BJ (cell line): ENCODE data around the gene TM9SF3. TPM values are rescaled to one million over a fixed set of nuclear protein-coding genes. Genes with fewer than 3 reads are reported as not detected.

Source experiments
- CTCF ChIA-PET: fragments of 350-600 bp; formaldehyde crosslinking; extraction: SDS; loops from one replicate; lab custom pipeline; 2021; ENCODE audit warnings: antibody characterized with exemption, inconsistent platforms; lab: Yijun Ruan, JAX
- POLR2A ChIA-PET: fragments of 300-600 bp; sonication (Branson Sonifier 250); formaldehyde crosslinking; extraction: SDS; loops from one replicate; lab custom pipeline; 2021; ENCODE audit warnings: antibody characterized with exemption; lab: Charles Lee
- DNase-seq: peaks from one replicate; pipeline ENCODE4 v3.0.0-alpha.2; 2011; ENCODE audit warnings: low read depth
- H3K27me3 ChIP-seq: 2 replicates; pipeline ENCODE4 v1.6.0; 2011; ENCODE audit warnings: low read length; ENCODE audit not compliant: control insufficient read depth, insufficient read depth
- H3K36me3 ChIP-seq: 2 replicates; pipeline ENCODE4 v1.5.1; 2011; ENCODE audit warnings: low read length; ENCODE audit not compliant: control insufficient read depth, insufficient read depth
- H3K4me3 ChIP-seq: 2 replicates; pipeline ENCODE4 v1.5.1; 2011; ENCODE audit warnings: low read depth, mild to moderate bottlenecking, control low read depth, low read length
- polyA plus RNA-seq: library from polyadenylated mRNA; depleted of rRNA; stranded (reverse); fragments of >200 nt; gene quantifications from 2 replicates; pipeline ENCODE4 v1.2.3, GENCODE V29; 2011
- TF ChIP-seq, protein P1 (sequence below): IDR thresholded peaks from 2 replicates; pipeline ENCODE4 v1.5.1; 2011; ENCODE audit warnings: low read depth, mild to moderate bottlenecking, control low read depth, inconsistent platforms, low read length, moderate library complexity; ENCODE audit not compliant: insufficient read depth

TM9SF3 gene
- polyA plus RNA-seq, 1 experiment = 27.0 TPM

DNA sequence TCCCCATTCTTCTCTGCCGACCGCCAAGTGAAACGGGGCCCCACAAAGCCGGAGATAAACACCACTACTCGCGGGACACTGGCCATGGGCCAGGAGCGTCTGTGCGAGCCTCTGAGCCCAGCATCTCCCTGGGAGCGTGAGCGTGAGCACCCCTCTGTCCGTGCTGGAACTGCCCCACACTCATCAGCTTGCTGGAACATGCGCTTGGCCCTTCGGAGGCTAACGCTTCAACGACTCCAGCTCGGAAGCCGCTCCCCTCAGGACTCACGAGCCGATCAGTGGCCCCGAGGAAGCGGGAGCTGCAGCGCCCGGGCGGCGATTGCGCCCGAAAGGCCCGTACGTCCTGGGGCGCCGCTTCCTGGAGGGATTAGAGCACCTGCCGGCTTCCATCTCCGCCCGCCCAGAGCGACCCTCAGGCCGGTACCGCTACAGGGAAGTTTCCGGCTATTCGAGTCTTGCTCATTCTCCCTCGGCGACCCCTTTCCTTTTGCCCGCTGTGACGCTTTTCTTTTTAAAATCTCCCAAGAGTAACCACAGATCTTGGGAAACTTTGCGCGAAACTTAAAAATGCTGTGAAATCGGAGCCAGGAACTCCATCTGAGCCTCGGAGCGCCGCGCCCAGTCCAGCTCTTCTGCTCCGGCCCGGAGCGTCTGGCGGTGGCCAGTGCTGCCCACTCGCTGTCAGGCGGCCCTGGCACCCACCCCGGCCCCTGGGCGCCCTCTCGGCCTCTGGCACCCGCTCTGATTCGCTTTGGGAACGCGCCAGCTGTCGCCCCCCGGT is 74.1 kb downstream of the TM9SF3 start:
- no peaks in the 10 kb centered on the region for H3K36me3 ChIP-seq
- no peak for DNase-seq
- TF ChIP-seq, protein P1, sequence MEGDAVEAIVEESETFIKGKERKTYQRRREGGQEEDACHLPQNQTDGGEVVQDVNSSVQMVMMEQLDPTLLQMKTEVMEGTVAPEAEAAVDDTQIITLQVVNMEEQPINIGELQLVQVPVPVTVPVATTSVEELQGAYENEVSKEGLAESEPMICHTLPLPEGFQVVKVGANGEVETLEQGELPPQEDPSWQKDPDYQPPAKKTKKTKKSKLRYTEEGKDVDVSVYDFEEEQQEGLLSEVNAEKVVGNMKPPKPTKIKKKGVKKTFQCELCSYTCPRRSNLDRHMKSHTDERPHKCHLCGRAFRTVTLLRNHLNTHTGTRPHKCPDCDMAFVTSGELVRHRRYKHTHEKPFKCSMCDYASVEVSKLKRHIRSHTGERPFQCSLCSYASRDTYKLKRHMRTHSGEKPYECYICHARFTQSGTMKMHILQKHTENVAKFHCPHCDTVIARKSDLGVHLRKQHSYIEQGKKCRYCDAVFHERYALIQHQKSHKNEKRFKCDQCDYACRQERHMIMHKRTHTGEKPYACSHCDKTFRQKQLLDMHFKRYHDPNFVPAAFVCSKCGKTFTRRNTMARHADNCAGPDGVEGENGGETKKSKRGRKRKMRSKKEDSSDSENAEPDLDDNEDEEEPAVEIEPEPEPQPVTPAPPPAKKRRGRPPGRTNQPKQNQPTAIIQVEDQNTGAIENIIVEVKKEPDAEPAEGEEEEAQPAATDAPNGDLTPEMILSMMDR = no peak
- H3K27me3 ChIP-seq = peaks cover 4% of the 10 kb centered on the region; the same call in 1 of the 2 replicates
- ChIA-PET CTCF (interaction anchor here (0.8 to 4.2 kb wide), 11 partner anchors 11 to 142 kb away, joined by 3 to 38 read pairs (median 4); no protein-coding TSS in a partner anchor), POLR2A (interaction anchor here (0.6 kb wide), 1 partner anchor 397 kb away, joined by 3 read pairs; no protein-coding TSS in a partner anchor)
- H3K4me3 ChIP-seq = peak overlapping the region; percentile 46

DNA sequence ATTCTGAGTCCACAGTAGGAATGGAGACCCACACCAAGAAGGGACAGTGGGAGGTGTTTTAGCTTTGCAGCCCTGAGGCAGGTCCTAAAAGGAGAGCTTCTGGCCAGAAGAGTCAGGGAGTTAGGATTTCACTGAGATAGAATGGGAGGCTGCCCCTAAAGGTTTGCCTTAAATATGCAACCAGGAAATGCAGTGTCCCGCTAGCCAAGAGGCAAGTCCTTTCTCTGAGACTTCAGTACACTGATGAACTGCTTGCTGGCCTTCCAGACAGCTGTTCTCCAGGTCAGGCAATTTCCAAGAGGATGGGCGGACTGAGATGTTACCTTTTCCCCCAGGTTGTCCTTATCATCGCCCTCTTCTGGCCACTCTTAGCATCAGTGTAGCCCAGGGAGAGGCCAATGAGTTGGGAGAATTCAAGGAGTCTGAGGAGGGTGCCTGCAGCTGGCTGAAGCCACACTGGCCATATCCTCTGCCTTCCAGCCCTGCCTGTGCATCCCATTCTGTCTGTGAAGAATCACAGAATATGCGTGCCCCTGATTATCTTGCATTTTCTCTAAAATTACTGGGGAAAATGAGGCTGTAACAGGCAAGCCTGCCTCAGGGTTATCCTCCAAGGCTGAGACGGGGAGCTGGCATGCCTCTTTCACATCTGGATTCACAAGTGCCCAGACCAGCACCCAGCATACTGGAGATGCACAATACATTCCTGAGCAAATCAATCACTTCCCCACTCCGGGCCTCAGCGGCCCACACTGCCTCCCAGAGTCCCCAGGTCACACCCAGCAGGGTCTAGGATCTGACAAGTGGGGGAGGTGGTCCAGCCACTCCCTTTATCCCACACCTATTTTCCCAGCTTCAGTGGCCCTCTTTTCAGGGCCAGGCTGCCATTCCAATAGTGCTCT is 75.5 kb downstream of the TM9SF3 start:
- TF ChIP-seq, protein P1 = peak; percentile 58
- DNase-seq = no peak
- Histone ChIP-seq H3K36me3 (no peaks in the 10 kb centered on the region), H3K4me3 (no peak overlapping the region), H3K27me3 (peaks cover 4% of the 10 kb centered on the region; the same call in 1 of the 2 replicates)
- ChIA-PET POLR2A (no interaction called here), CTCF (interaction anchor here (0.6 to 3.6 kb wide), 14 partner anchors 8 to 1748 kb away, joined by 3 to 28 read pairs (median 4); no protein-coding TSS in a partner anchor)

GRCh38 chr10:96509017-96509641 is 77.7 kb downstream of the TM9SF3 start:
- peak; percentile 30 for DNase-seq
- CTCF ChIA-PET = interaction anchor here (1.0 to 3.6 kb wide), 10 partner anchors 8 to 1249 kb away, joined by 3 to 28 read pairs (median 5); no protein-coding TSS in a partner anchor

GRCh38 chr10:96507044-96507443 is 79.8 kb downstream of the TM9SF3 start:
- TF ChIP-seq, protein P1 = no peak
- POLR2A ChIA-PET = no interaction called here
- Histone ChIP-seq H3K4me3 (no peak overlapping the region), H3K36me3 (no peaks in the 10 kb centered on the region), H3K27me3 (no peaks in the 10 kb centered on the region)
- CTCF ChIA-PET = interaction anchor here (0.8 kb wide), 1 partner anchor 76 kb away, joined by 3 read pairs; no protein-coding TSS in a partner anchor
- no peak for DNase-seq

More at GRCh38 chr10:96509017-96509641, 77.7 kb downstream of the TM9SF3 start:
- peaks cover 4% of the 10 kb centered on the region; the same call in 1 of the 2 replicates for H3K27me3 ChIP-seq
- POLR2A ChIA-PET = no interaction called here
- TF ChIP-seq, protein P1 = no peak
- no peak overlapping the region for H3K4me3 ChIP-seq
- H3K36me3 ChIP-seq = no peaks in the 10 kb centered on the region
